Mucosa of gallbladder (tissue), 1 donor: ENCODE results near the gene TEX52. TPM values are rescaled to one million over a fixed set of nuclear protein-coding genes. Genes with fewer than 3 reads are reported as not detected.
A peak's percentile ranks its signal among the peaks of the same experiment; 100 is the strongest.
"Not testable (repeated sequence)": the region's sequence is repeated elsewhere in the genome, so short reads cannot be mapped to it uniquely, and the experiment has no call there.

Source experiments
- DNase-seq: peaks from one replicate; pipeline ENCODE4 v3.0.0-alpha.2; 2020; ENCODE audit warnings: low spot score
- total RNA-seq: library from RNA; stranded (reverse); gene quantifications from one replicate; pipeline ENCODE4 v1.2.1, GENCODE V29; 2021
- donor health status: DM: no; HTN: no; CAD: no.

TEX52 gene
- total RNA-seq, 1 donor from 2014 or later: not detected

DNA sequence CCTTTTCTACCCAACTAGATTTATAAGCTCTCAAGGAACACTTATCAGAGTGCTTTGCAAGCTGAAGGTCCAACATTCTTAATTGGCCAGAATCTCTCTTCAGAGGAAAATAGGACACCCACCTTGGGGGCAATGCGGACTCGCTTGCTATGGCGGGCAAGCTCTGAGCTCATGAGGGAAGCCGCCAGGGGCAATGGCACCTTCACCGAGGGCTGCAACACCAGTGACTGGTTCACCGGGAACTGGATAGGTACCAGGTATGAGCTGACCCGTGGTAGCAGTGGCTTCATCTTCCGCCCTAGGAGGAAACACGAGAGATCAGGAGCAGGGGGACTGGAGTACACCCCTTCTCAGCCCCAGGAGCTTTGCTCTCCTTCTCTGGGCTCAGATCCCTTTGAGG lies 7.4 kb upstream of the TEX52 start:
- DNase-seq: no peak

DNA sequence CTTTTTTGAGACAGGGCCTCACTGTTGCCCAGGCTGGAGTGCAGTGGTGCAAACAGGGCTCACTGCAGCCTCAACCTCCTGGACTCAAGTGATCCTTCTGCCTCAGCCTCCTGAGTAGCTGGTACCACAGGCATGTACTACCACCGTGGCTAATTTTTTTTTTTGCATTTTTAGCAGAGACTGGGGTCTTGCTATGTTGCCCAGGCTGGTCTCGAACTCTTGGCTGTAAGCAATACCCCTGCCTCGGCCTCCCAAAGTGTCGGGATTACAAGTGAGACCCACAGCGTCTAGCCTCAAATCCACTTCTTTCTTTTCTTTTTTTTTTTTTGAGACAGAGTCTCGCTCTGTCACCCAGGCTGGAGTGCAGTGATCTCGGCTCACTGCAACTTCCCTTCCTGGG lies 6.6 kb upstream of the TEX52 start:
- DNase-seq: not testable (repeated sequence)

DNA sequence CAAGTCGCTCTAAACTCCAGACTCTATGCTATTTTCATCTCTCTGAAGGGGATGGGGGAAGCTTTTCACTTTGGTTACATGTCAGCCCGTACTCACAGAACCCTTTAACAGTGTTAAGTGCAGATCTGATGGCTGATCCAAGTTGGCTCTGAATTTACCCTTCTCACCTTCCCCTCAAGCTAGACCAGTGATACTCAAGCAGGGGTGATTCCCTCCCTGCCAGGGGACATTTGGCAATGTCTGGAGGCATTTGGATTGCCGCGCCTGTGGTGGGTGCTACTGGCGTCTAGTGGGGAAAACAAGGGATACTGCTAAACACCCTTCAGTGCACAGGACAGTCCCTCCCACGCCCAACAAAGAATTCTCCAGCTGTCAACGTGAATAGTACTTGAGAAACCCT lies 6.0 kb upstream of the TEX52 start:
- no peak for DNase-seq

DNA sequence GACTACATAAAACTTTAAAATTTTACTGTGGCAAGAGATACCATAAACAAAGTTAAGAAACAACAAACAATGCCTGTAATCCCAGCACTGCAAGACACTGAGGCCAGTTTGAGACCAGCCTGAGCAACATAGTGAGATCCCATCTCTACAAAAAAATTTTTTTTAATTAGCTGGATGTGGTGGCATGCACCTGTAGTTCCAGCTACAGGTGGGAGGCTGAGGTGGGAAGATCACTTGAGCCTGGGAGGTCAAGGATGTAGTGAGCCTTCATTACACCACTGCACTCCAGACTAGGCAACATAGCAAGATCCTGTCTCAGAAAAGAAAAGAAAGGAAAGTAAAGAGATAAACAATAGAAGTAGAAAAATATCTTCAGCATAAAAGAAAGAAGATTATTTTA lies 3.3 kb upstream of the TEX52 start:
- no peak for DNase-seq

DNA sequence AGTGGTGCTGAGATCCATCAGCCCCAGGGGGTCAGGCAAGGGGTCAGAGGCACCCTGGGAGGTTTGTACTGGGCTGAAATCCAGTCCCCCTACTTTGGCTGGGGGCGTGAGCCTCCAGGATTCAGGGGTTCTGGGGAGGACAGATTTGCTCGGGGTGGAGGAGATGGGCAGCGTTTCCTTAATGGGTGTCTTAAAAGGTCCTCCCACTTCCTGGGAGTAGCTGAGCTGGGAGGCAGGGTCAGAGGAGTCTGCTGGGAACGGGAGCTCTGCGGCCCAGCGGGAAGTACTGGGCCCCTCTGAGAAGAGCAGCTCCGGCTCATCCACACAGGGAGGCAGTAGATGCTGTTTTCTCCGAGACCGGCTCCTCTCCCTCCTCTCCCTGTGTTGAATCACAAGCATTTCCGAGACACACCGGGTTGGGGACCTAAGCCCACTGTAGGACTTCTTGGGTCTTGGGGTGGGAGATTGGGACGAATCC lies 2.1 kb upstream of the TEX52 start:
- no peak for DNase-seq

DNA sequence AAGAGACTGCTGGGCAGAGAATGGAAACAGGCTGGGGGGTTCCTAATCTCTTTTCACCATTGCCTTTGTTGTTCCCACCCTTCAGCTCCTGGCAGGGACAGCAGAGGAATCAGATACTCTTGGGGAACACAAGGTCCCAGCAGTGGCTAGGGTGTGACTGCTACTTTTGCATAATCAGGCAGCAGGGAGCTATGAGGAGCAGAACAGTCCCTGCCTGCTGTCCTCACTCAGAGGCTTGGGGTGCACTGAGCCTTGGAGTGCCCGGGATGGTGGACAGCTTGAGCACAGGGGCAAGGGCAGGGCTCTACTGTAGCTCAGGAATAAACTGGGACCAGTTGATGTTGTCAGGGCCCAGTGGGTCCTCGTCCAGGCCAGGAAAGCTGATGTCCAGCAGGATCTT lies 1.5 kb upstream of the TEX52 start:
- DNase-seq: no peak

DNA sequence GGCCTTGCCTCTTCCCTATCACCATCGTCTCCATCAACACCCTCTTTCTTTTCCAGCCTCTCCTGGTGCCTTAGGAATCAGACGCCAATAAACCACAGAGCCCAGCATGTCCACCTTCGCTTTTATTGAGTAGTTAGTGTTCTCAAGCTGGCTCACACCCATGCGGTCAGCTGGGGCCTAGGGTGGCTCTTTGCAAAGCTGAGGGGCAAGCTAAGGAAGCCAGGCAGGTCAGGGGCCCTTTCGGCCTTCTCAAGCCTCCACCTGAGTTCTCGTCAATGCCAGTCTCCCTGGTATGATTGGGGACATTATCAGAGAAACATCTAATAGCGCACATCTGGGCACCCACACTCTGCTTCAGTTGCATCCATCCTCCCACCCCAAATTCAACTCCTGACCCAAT lies 737 bp upstream of the TEX52 start:
- DNase-seq: no peak

DNA sequence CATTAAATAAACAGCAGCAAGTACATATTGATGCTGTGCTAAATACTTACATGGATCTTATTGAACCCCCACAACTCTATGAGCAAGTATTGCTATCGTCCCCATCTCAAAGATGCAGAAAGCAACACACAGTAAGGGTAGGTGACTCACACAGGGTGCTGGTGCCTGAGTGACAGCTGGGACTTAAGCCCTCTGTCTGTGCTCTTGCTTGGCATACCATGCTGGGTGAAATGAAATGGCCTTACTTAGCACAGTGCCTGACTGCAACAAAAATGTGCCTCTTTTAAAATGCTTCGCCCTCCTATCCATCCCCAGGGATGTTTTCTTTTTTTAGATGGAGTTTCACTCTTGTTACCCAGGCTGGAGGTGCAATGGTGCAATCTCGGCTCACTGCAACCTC lies 788 bp downstream of the TEX52 start:
- no peak for DNase-seq

DNA sequence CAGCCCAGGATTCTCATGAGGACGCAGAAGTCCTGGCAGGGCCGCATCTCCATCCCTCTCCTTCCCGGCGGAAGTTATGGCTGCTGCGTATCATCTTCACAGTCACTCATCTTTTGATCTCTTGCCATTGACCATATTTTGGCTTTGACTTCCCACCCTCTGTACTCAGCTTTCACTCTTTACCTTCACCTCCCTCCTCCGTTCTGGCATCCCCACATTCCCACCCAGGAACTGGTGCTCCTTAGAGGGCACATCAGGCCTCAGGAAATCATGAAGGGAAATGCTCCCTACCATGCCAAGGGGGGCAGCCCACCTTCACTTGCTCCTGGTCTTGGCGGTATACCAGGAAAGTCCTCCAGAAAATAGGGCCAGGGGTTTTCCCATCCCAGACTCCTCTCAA lies 1.3 kb downstream of the TEX52 start:
- no peak for DNase-seq

DNA sequence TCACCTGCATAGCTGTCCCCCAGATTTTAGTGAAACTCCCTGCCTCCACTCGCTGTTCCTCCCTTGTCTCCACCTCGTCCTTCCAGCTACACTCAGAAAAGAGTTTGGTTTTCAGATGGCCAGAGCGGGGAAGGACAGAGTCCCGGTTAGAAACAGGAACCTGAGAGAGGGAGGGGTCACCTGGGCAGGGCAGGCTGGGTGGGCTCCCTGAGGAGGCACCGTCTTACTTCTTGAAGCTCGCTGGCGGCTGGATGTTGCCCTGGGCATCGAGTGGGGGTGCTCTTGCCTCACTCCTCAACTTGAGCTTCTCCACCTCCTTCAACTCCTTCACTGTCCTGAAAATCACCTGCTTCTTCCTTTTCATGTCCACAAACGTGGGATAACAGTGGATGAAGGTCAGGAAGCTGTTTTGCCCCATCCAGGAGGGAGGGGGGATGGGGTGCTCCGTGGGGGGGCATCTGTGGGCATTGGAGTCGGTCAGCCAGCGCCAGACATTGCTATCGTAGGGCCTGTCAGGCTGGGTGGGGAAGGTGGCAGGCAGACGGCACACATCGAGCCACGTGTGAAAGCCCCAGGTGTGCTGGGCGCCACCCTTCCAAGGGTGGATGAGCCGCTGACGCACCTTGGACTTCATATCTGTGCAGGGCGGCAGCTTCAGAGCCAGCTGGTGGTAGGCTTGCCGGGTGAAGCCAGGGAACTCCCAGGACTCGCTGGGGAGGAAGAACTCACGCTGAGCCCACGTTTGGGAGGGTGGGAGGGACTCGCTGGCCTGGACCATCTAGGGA lies 2.0 kb downstream of the TEX52 start:
- DNase-seq: no peak

DNA sequence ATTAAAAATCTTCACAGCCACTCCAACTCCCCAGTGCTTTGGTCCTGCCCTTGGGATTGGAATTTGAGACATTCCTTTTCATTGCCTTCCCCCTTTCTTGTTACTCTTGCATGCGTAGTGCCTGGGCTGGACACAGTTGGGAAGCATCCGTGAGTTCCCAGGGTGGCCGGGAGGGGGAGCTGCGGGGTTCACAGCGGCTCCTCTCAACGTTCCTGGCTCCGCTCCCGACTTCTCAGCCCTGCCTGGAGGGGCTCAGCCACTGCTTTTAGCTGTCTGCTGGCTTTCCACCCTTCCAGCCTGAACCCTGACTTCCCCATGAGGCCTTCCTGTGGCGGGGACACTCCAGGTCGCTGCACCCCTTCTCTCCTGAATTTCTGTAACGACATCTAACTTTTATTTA lies 3.2 kb downstream of the TEX52 start:
- peak; percentile 79 for DNase-seq

DNA sequence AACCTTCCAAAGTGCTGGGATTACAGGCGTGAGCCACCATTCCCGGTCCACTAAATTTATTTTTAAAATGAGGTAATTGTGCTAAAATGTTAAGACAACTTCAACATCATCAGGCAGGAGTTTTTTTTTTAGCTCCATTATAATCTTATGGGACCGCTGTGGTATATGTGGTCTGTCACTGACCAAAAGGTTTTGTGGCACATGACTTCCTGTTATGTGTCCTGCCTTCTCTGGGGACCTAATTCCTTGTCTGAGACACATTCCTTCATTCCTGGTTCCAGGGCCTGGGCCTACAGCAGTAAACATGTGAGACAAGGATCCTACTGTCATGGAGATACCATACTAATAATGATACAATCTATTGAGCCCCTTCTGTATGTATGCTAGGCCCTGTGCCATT lies 4.9 kb downstream of the TEX52 start:
- no peak for DNase-seq

DNA sequence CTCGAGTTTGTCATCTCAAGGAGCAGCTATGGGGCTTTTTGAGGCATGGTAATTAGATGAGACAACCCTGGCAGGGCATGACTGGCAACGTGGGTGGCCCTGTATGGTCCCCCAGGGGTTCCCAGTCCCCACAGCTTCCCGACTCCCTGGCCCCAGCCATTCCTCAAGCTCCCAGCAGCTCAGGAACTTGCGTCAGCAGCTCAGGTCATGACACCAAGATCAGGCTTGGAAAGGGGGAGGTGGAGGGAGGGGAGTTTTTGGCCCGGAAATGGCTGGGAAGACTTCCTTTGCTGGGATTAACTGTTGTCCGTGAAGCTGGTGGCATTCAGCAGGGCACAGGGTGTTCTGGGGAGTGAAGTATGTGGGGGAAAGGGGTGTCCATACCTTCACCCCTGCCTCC lies 11.6 kb downstream of the TEX52 start:
- DNase-seq: peak; percentile 14

DNA sequence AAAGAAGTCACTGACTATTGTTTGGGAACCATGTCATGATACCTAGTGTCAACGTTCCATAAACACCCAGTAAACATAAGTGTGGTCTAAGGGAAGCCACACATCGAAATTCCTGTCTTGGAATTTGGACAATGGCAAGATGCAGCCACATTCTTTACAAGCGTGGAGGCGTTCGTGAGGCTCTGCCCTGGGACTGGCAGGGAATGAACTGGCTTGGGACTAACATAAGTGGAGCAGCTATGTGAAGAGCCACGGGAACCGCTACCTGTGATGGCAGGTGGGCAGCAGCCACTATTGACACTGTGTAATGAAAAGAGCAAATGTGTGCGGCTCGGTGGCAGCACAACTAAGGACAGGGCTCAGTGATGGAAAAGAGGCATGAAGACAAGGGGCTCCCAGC lies 12.1 kb downstream of the TEX52 start:
- no peak for DNase-seq

DNA sequence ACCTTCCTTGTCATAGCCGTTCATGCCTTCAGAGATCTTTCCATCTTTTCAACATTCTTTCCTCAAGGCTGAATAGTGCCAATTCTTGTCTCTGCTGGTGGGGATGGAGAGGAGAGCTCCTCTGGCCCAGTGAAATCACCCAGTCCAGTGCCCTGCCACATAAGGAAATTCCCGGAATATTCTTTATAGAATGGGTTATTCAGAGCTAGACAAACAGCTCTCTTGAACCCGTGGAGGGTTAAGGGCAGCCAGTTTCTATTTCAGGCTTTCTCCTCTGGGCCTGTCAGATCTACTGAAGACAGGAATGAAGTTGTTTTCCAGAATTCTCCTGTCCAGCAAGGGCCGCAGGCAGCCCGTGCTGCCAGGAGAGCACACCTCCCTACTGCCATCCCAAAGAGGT lies 13.9 kb downstream of the TEX52 start:
- DNase-seq: no peak

DNA sequence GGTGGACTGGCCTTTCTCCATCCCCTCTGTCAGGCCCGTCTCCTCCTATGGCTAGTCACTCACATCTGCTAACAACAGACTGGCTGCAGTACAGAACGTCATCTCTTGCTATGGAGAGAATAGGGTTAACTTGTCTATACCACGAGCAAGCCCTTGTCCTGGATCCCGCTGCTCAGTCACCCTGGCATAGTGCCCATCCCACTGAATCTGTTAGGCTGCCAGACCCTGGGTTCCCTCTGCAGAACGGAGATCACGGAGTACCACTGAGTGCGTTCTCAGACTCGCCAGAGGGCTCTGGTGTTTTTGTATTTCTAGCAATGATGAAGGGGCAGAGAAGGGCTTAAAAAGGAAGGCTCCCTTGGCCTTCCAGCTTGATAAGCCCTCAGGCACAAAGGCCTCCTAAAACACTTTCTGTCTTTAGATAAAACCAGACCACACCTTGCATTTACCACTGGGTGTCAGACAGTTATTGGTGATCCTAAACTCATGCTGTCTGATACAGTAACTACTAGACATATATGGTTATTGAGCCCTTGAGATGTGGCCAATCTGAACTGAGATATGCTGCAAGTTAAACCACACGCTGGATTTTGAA lies 15.7 kb downstream of the TEX52 start:
- DNase-seq: no peak

DNA sequence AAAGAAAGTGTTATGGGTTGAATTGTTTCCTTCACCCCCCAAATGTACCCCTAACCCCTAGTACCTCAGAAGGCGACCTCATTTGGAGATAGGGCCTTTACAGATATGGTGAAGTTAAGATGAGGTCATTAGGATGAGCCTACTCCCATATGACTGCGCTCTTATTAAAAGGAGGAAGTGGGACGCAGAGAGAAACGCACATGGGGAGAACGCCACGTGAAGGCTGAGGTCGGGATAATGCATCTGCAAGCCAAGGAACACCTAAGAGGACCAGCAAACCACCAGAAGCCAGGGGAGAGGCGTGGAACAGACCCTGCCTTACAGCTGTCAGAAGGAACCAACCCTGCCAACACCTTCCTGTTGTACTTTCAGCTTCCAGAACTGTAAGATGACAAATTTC lies 20.3 kb downstream of the TEX52 start:
- no peak for DNase-seq

DNA sequence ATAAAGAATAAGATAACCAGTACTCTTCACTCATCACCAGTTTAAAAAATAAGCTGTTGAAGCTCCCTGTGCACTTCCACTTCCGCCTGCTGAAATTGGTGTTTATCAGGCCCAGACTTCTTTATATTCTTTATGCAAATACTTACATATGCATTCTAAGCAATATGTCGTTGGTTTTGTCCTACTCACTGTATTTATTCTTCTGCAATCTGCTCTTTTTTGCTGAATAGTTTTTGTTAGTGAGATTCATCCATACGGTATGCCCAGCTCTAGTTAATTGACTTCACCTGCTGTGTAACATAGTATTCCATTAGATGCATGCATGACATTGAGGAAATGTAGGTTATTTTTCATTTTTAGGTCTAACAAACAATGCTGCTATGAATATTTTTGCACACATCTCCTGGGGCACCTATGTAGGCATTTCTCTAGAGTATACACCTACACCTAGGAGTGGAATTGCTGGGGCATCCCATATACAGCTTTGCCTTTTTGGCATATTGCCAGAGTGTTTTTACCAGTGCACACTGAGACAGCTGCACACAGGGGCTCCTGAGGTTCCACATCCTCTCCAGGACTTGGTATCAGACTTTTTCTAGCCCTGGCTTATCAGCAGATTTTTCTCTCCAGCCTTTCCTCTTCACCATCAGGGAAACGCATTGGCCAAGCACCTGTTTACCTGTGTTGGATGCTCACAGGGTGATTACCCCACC lies 21.0 kb downstream of the TEX52 start:
- no peak for DNase-seq

DNA sequence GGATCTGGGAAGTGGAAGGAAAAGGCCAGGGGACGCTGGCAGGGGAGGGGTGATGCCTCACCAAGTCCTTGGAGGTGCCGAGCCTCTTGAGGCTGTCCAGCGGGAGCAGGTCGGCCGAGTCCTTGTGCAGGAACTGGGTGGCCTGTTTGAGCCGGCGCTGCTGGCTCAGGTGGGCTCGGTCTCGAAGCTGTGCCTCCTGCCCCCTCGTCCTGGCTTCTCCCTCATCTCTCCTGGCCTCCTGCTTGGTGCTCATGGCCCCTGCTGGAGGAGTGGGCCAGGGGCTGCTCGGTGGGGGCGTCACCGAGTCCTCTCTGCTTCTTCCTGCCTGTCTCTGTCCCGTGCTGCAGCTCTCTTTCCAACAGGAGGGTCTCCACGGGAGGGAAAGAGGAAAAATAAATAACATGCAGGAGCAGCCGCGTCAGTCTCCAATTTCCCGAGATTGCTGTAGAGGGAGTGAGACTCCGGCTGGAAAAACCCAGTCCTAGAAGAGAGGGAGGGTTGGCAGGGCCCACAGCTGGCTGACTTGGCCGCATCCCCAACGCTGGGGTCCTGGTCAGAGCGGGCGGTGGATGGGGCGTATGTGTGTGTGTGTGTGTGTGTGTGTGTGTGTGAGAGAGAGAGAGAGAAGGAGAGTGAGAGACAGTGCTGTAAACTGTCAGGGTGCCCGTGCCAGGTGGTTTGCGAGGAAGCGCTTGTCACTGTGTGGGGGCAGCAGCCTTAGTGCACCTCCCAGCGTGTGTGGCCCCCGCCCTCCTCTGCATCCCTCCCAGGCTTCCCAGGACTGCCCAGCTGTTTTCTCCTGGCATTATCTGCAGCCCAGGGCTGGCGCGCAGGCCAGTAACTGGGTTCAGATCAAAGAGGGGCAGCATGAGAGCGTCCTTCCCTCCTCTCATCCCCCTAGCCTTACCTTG lies 22.0 kb downstream of the TEX52 start, which contains the start of gene NRIP2:
Gene NRIP2, minus strand, starts transcription at position 455 of the 911 bp plus-strand sequence. Its CDS starts 52 bp downstream, at position 403.
- no peak for DNase-seq

DNA sequence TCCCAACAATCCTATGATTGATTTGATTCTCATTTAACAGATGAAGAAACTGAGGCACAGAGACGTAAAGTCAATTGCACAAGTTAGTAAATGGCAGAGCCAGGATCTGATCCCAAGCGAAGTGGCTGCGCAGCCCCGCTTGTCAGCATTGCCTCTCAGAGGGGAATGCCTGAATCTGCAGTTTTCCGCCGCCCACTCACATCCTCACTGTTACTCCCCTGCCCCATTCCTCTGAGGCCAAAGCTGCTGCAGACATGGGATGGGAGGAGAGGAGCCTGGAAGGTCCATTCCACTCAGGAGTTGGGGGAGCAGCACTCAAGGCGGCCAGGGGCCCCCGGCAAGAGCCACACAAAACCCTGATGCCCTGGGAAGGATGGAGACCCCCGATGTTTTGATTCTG lies 23.0 kb downstream of the TEX52 start:
- no peak for DNase-seq

DNA sequence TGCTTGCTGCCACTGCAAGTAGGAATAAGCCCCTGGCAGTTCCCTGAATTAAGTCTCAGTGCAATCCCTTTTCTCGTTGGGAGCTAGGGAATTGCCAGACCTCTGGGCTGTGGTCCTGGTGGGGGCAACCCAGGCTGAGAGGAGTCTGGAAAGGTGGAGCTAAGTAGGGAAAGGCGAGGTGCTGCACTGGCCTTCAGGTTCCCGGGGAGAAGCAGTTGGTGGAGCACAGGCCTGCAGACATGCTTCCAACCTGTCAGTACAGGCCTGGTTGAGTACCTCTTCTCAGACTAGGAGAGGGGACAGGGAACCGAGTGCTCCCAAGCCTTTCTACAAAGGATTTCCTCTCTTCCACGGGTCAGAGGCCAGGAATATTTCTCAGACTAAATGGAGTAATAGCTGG lies 23.5 kb downstream of the TEX52 start:
- DNase-seq: no peak
